OCI-LY3 (cell line): ENCODE data around the gene SYNE2.

Source experiments
- EZH2phosphoT487 ChIP-seq: fragments of 200-600 bp; shearing (Covaris generic); IDR thresholded peaks from 2 replicates; pipeline ENCODE4 v1.6.1; 2018; ENCODE audit warnings: antibody characterized with exemption, mixed run types, low read depth
- TF ChIP-seq, protein P1 (sequence below): fragments of 200-600, 300-600 bp; sonication (generic); IDR thresholded peaks from 2 replicates; pipeline ENCODE4 v1.5.1; 2014; ENCODE audit warnings: antibody characterized with exemption, low read length, low read depth

DNA sequence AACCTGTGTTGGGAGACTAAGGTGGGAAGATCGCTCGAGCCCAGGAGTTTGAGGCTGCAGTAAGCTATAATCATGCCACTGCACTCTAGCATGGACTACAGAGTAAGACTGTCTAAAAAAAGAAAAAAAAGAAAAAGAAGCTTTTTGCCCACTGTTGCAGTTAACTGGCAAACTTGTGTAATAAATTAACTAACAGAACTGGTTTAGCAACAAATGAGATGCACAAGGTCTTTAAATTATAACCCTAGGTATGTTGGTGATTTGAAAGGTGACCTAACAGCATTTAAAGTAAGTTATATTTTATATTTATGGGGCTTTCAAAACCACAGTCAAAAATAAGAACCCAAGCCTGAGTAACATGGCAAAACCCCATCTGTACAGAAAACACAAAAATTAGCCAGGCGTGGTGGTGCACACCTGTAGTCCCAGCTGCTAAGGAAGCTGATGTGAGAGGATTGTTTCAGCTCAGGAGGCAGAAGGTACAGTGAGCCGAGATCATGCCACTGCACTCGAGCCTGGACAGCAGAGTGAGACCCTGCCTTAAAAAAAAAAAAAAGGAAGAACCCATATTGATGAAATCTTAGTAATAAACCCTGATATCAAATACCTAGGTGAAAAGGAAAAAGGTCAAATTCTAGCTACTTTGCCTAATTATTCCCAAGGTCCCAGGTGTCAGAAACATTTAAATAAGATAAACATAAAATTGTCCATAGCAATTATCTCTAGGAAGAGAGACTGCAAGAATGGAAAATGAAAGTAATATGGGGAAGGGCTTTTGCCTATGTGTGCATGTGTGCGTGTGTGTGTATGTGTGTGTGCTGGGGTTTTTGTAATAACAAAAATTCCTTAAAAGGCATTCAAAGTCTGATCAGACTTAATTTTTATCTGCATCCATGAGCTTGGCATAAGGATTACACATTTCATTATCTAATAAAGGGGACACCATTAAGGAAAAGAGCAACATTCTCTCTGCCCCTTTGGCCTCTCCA is 15.4 kb downstream of the SYNE2 start:
- TF ChIP-seq, protein P1, sequence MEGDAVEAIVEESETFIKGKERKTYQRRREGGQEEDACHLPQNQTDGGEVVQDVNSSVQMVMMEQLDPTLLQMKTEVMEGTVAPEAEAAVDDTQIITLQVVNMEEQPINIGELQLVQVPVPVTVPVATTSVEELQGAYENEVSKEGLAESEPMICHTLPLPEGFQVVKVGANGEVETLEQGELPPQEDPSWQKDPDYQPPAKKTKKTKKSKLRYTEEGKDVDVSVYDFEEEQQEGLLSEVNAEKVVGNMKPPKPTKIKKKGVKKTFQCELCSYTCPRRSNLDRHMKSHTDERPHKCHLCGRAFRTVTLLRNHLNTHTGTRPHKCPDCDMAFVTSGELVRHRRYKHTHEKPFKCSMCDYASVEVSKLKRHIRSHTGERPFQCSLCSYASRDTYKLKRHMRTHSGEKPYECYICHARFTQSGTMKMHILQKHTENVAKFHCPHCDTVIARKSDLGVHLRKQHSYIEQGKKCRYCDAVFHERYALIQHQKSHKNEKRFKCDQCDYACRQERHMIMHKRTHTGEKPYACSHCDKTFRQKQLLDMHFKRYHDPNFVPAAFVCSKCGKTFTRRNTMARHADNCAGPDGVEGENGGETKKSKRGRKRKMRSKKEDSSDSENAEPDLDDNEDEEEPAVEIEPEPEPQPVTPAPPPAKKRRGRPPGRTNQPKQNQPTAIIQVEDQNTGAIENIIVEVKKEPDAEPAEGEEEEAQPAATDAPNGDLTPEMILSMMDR, result no peak
- TF ChIP-seq EZH2phosphoT487, result no peak
